Lung (tissue), 12 donors: ENCODE data around the gene MTSS2. TPM values are rescaled to one million over a fixed set of nuclear protein-coding genes. Genes with fewer than 3 reads are reported as not detected.
A peak's percentile ranks its signal among the peaks of the same experiment; 100 is the strongest.

Experiments used
- ATAC-seq: fragments of 200-7000 bp; cut with Tn5 transposase; one replicate; pipeline ENCODE4 v1.9.1; 2020; ENCODE audit warnings: moderate number of reproducible peaks; ENCODE audit not compliant: insufficient read depth, low FRiP score
- DNase-seq, 3 donors: peaks; one replicate each; pipeline ENCODE4 v3.0.0-alpha.2; 2013 to 2017
- H3K27ac ChIP-seq, 2 donors: one replicate each; pipeline ENCODE4 v1.5.1; 2013; ENCODE audit warnings: mild to moderate bottlenecking in 2 of 2, moderate library complexity in 2 of 2, control low read depth in 1 of 2, inconsistent platforms in 1 of 2, low read depth in 1 of 2, low read length in 1 of 2
- H3K27me3 ChIP-seq, 3 donors: one replicate each; pipeline ENCODE4 v1.5.1; 2013; ENCODE audit warnings: low read length in 2 of 3; ENCODE audit not compliant: control insufficient read depth in 3 of 3, insufficient read depth in 3 of 3
- H3K36me3 ChIP-seq, 4 donors: one replicate each; pipeline ENCODE4 v1.5.1; 2013; ENCODE audit warnings: low read length in 4 of 4, mild to moderate bottlenecking in 1 of 4, moderate library complexity in 1 of 4; ENCODE audit not compliant: control insufficient read depth in 4 of 4, insufficient read depth in 4 of 4
- H3K4me1 ChIP-seq, 5 donors: one replicate each; pipeline ENCODE4 v1.5.1; 2013; ENCODE audit warnings: low read length in 5 of 5, mild to moderate bottlenecking in 2 of 5, moderate library complexity in 1 of 5; ENCODE audit not compliant: control insufficient read depth in 5 of 5, insufficient read depth in 5 of 5
- H3K4me3 ChIP-seq: one replicate; pipeline ENCODE4 v1.5.1; 2013; ENCODE audit warnings: mild to moderate bottlenecking, control low read depth, moderate library complexity
- H3K9ac ChIP-seq, 2 donors: one replicate each; pipeline ENCODE4 v1.5.1; 2013; ENCODE audit warnings: low read length in 2 of 2, control low read depth in 1 of 2; ENCODE audit not compliant: insufficient read depth in 1 of 2
- H3K9me3 ChIP-seq, 4 donors: one replicate each; pipeline ENCODE4 v1.5.1; 2013; ENCODE audit warnings: low read length in 3 of 4, mild to moderate bottlenecking in 1 of 4, moderate library complexity in 1 of 4; ENCODE audit not compliant: control insufficient read depth in 4 of 4, insufficient read depth in 3 of 4
- CTCF ChIP-seq: IDR thresholded peaks from 2 replicates; pipeline ENCODE4 v1.5.1; 2012; ENCODE audit warnings: mild to moderate bottlenecking; ENCODE audit errors: control extremely low read depth, extremely low read depth
- WGBS, 2 donors: extraction: QIAGEN DNeasy Blood & Tissue Kit; methylation state at CpG; one replicate each; pipeline ENCODE4 v1.1.7; 2013; 5-methylcytosine and 5-hydroxymethylcytosine counted together
- polyA plus RNA-seq, 2 donors: library from polyadenylated mRNA; stranded (reverse); fragments of 200-250 nt; gene quantifications; one replicate each; pipeline ENCODE4 v1.2.1, GENCODE V29; 2013
- total RNA-seq, 2 donors: library from RNA; depleted of rRNA in 1 of 2; stranded (reverse); fragments of >200 nt in 1 of 2; gene quantifications; one replicate each; pipeline ENCODE4 v1.2.1, GENCODE V29; 2014 to 2021
- donor health status: control.
- donor health status: control.
- donor health status: Bipolar disorder and iron deficiency.
- donor health status: healthy.
- donor health status: DM: yes; HTN: yes; CAD: no.

The MTSS2 gene
- total and polyA plus RNA-seq, 4 donors: 40.6 to 91.3 (median 73.3) TPM

GRCh38 chr16:70730944-70731343 lies 45.1 kb upstream of the MTSS2 start:
- H3K27ac ChIP-seq: peak overlapping the region in 1 of 2 donors; percentile 59
- peaks cover 0 to 45% (median 23%) of the 10 kb centered on the region in 5 donors for H3K4me1 ChIP-seq
- H3K4me3 ChIP-seq: no peak overlapping the region
- DNase-seq: no peak
- no peaks in the 10 kb centered on the region for H3K27me3 ChIP-seq
- no peak for TF ChIP-seq CTCF
- peaks cover 0 to 19% (median 3%) of the 10 kb centered on the region in 4 donors for H3K36me3 ChIP-seq
- H3K9me3 ChIP-seq: no peaks in the 10 kb centered on the region
- no peak overlapping the region for H3K9ac ChIP-seq
- ATAC-seq: no peak
- WGBS, 2 donors: 92 to 93% methylated on average over 3 of the region's 3 CpGs

GRCh38 chr16:70730031-70730430 lies 44.2 kb upstream of the MTSS2 start:
- no peak overlapping the region for H3K9ac ChIP-seq
- peaks cover 0 to 19% (median 3%) of the 10 kb centered on the region in 4 donors for H3K36me3 ChIP-seq
- TF ChIP-seq CTCF: no peak
- ATAC-seq (no peak), DNase-seq (peak; percentile 68 to 83 (median 69))
- peak overlapping the region in 1 of 2 donors; percentile 4 for H3K27ac ChIP-seq
- WGBS, 2 donors: 82 to 88% methylated on average over 7 of the region's 7 CpGs
- H3K27me3 ChIP-seq: no peaks in the 10 kb centered on the region
- no peaks in the 10 kb centered on the region for H3K9me3 ChIP-seq
- H3K4me3 ChIP-seq: no peak overlapping the region
- peaks cover 0 to 48% (median 25%) of the 10 kb centered on the region in 5 donors for H3K4me1 ChIP-seq

GRCh38 chr16:70729292-70729691 lies 43.4 kb upstream of the MTSS2 start:
- DNase-seq: no peak
- Histone ChIP-seq H3K4me1 (peaks cover 0 to 55% (median 32%) of the 10 kb centered on the region in 5 donors), H3K9me3 (no peaks in the 10 kb centered on the region), H3K4me3 (no peak overlapping the region), H3K9ac (no peak overlapping the region), H3K27me3 (no peaks in the 10 kb centered on the region), H3K27ac (no peak overlapping the region), H3K36me3 (peaks cover 0 to 18% (median 3%) of the 10 kb centered on the region in 4 donors)
- TF ChIP-seq CTCF: no peak
- WGBS, 2 donors: 96 to 97% methylated on average over 8 of the region's 8 CpGs
- no peak for ATAC-seq

GRCh38 chr16:70728150-70728549 lies 42.3 kb upstream of the MTSS2 start:
- H3K36me3 ChIP-seq: peaks cover 0 to 19% (median 4%) of the 10 kb centered on the region in 4 donors
- DNase-seq (no peak), ATAC-seq (no peak)
- no peaks in the 10 kb centered on the region for H3K27me3 ChIP-seq
- H3K9me3 ChIP-seq: no peaks in the 10 kb centered on the region
- peaks cover 0 to 66% (median 44%) of the 10 kb centered on the region in 5 donors for H3K4me1 ChIP-seq
- no peak overlapping the region for H3K4me3 ChIP-seq
- no peak for TF ChIP-seq CTCF
- no peak overlapping the region for H3K9ac ChIP-seq
- no peak overlapping the region for H3K27ac ChIP-seq
- 56 to 85% methylated on average over 9 of the region's 9 CpGs for WGBS, 2 donors
